Stimulated activated CD4-positive, alpha-beta T cell treated with anti-CD3 and anti-CD28 coated beads, TNF-alpha, amount 100 ng/mL, for 24 hours (primary cell): ENCODE measurements around the gene SLC25A28.
A peak's percentile ranks its signal among the peaks of the same experiment; 100 is the strongest.
"Not testable (repeated sequence)": the region's sequence is repeated elsewhere in the genome, so short reads cannot be mapped to it uniquely, and the experiment has no call there.

Experiments
- DNase-seq, 3 experiments: peaks; one replicate each; pipeline ENCODE4 v3.0.0-alpha.2; 2020; ENCODE audit warnings: low read depth in 3 of 3

SLC25A28 gene

GRCh38 chr10:99628923-99629624, 8.8 kb upstream of the SLC25A28 start:
- DNase-seq = no peak

GRCh38 chr10:99625124-99625523, 4.9 kb upstream of the SLC25A28 start:
- DNase-seq = not testable (repeated sequence)

- DNase-seq = no peak
These were observed 3.7 kb upstream of the SLC25A28 start for GRCh38 chr10:99623919-99624318.

- no peak for DNase-seq
These were observed 1.4 kb upstream of the SLC25A28 start for GRCh38 chr10:99621454-99622251.

- DNase-seq = peak; percentile 72 to 88 (median 78)
These were observed 643 bp upstream of the SLC25A28 start for GRCh38 chr10:99620711-99621453.

- no peak for DNase-seq
These were observed 994 bp downstream of the SLC25A28 start for GRCh38 chr10:99619090-99619800.

- no peak for DNase-seq
These were observed 2.5 kb downstream of the SLC25A28 start for GRCh38 chr10:99617696-99618095.

- no peak for DNase-seq
These were observed 4.8 kb downstream of the SLC25A28 start for GRCh38 chr10:99615426-99615825.

GRCh38 chr10:99612167-99612831, 7.9 kb downstream of the SLC25A28 start:
- peak in 1 of 3 experiments; percentile 21 for DNase-seq

- DNase-seq = no peak
These were observed 8.9 kb downstream of the SLC25A28 start for GRCh38 chr10:99611326-99611725.

GRCh38 chr10:99610221-99610620, 10.0 kb downstream of the SLC25A28 start:
- no peak for DNase-seq

GRCh38 chr10:99609186-99609585, 11.1 kb downstream of the SLC25A28 start:
- DNase-seq = no peak

- no peak for DNase-seq
These were observed 14.9 kb downstream of the SLC25A28 start for GRCh38 chr10:99605351-99605750.

- no peak for DNase-seq
These were observed 15.4 kb downstream of the SLC25A28 start for GRCh38 chr10:99604862-99605261.

- no peak for DNase-seq
These were observed 21.3 kb downstream of the SLC25A28 start for GRCh38 chr10:99598781-99599509.

GRCh38 chr10:99598011-99598410, 22.2 kb downstream of the SLC25A28 start:
- no peak for DNase-seq

- DNase-seq = not testable (repeated sequence)
These were observed 23.5 kb downstream of the SLC25A28 start for GRCh38 chr10:99596708-99597107.

- DNase-seq = no peak
These were observed 24.3 kb downstream of the SLC25A28 start for GRCh38 chr10:99595770-99596465.

- no peak for DNase-seq
These were observed 25.0 kb downstream of the SLC25A28 start for GRCh38 chr10:99595236-99595635.

- DNase-seq = no peak
These were observed 26.9 kb downstream of the SLC25A28 start for GRCh38 chr10:99593312-99593711.
